ENCODE measurements around the gene REV3L.
"Not testable (repeated sequence)": the region's sequence is repeated elsewhere in the genome, so short reads cannot be mapped to it uniquely, and the experiment has no call there.

REV3L gene

GRCh38 chr6:111260570-111261298 lies 222.3 kb downstream of the REV3L start:
- no peak for DNase-seq (ENCODE audit: low read depth in 2 of 2)

- peak; percentile 96 to 98 for DNase-seq (ENCODE audit: low read depth in 2 of 2)
Observed at GRCh38 chr6:111259089-111259831, 223.8 kb downstream of the REV3L start.

GRCh38 chr6:111258615-111259088 lies 224.4 kb downstream of the REV3L start:
- DNase-seq (ENCODE audit: low read depth in 2 of 2), result no peak

DNA sequence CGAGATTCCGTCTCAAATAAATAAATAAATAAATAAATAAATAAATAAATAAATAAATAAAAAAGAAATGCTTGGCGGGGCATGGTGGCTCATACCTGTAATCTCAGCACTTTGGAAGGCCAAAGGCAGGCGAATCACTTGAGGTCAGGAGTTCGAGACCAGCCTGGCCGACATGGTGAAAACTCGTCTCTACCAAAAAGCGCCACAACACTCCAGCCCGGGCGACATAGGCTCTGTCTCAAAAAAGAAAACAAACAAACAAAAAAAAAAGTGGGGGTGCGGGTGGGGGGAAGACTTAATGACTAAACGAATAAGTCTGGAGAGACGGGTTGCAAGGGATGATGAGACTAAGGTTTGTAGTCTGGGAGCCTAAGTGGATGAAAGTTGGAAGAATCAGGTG lies 225.0 kb downstream of the REV3L start:
- no peak for DNase-seq (ENCODE audit: low read depth in 2 of 2)

- DNase-seq (ENCODE audit: low read depth in 2 of 2), result no peak
Observed at GRCh38 chr6:111256646-111257045, 226.4 kb downstream of the REV3L start.

GRCh38 chr6:111255838-111256237 lies 227.2 kb downstream of the REV3L start:
- not testable (repeated sequence) for DNase-seq (ENCODE audit: low read depth in 2 of 2)

DNA sequence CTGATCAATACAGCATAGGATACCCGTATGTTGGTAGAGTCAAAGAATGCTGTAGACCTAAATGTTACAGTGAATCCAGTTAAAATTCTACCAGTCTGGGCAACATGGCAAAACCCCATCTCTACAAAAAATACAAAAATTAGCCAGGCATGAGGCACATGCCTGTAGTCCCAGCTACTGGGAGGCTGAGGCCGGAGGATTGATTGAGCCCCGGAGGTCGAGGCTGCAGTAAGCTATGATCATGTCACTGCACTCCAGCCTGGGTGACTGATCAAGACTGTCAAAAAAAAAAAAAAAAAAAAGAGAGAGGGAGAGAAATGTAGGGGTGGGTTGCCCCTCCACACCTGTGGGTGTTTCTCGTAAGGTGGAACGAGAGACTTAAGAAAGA lies 228.2 kb downstream of the REV3L start:
- DNase-seq (ENCODE audit: low read depth in 2 of 2), result no peak

GRCh38 chr6:111254004-111254778 lies 228.8 kb downstream of the REV3L start:
- no peak for DNase-seq (ENCODE audit: low read depth in 2 of 2)

DNA sequence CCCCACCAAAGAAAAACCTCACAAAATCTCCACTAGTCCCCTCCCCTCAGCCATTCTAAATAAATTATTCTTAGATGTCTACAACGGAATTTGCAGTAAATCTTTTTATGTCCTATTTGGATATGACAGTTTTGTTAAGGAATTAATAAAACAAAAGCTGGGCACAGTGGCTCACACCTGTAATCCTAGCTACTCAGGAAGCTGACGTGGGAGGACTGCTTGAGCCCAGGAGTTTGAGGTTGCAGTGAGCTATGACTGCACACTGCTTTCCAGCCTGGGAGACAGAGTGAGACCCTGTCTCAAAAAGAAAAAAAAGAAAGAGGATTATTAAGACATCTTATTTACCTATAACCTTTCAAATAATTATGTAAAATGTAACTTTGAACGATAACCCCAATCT lies 230.3 kb downstream of the REV3L start:
- DNase-seq (ENCODE audit: low read depth in 2 of 2), result no peak

GRCh38 chr6:111250791-111251354 lies 232.1 kb downstream of the REV3L start:
- DNase-seq (ENCODE audit: low read depth in 2 of 2), result no peak
